ENCODE data around the gene SLK. TPM values are rescaled to one million over a fixed set of nuclear protein-coding genes. Genes with fewer than 3 reads are reported as not detected.

Gene SLK
- total RNA-seq, 1 experiment from 2014 or later = 40.8 TPM

- DNase-seq (ENCODE audit: low read depth, low spot score) (no peak), ATAC-seq (no peak)
- no peak overlapping the region for H3K4me3 ChIP-seq (ENCODE audit: low read depth in 2 of 2, low read length in 2 of 2)
- in situ Hi-C loops (cut with HindIII; ENCODE audit: low pct_unique_long_range_greater_than_20kb, low sequenced_read_pairs) (no loop called here), intact Hi-C loops (cut with micrococcal nuclease; ENCODE audit: unreplicated experiment) (no loop called here)
- CTCF ChIA-PET = no interaction called here
- no peaks in the 10 kb centered on the region for H3K9me3 ChIP-seq (ENCODE audit: control insufficient read depth, insufficient read depth, low read depth, low read length)
- no peak overlapping the region for H3K27ac ChIP-seq (ENCODE audit: low read length)
- H3K36me3 ChIP-seq (ENCODE audit: control insufficient read depth, insufficient read depth, low read length) = no peaks in the 10 kb centered on the region
- POLR2A ChIA-PET = no interaction called here
- H3K27me3 ChIP-seq (ENCODE audit: control insufficient read depth, insufficient read depth, low read length) = peaks cover 2% of the 10 kb centered on the region; the same call in 1 of the 2 replicates
- H3K4me1 ChIP-seq (ENCODE audit: control insufficient read depth, insufficient read depth, low read length) = no peaks in the 10 kb centered on the region
- no TSS peak for BruUV-seq (replicated peaks)
- TF ChIP-seq POLR2AphosphoS5 (IDR thresholded peaks at IDR 0.05; ENCODE audit: low read depth, low read length) (no peak), SIN3A (IDR thresholded peaks at IDR 0.05; ENCODE audit: borderline replicate concordance, insufficient read depth, low read depth, low read length) (no peak), CTCF (IDR thresholded peaks at IDR 0.05) (no peak), TCF7L2 (IDR thresholded peaks at IDR 0.05; ENCODE audit: low read depth, low read length) (no peak), REST (IDR thresholded peaks at IDR 0.05; ENCODE audit: insufficient read depth in 1 of 2, low read depth in 2 of 2, low read length in 1 of 2) (no peak)
Observed at GRCh38 chr10:104065748-104066147, 98.8 kb downstream of the SLK start.

- DNase-seq (ENCODE audit: low read depth, low spot score) (no peak), ATAC-seq (no peak)
- Histone ChIP-seq H3K9me3 (ENCODE audit: control insufficient read depth, insufficient read depth, low read depth, low read length) (no peaks in the 10 kb centered on the region), H3K4me1 (ENCODE audit: control insufficient read depth, insufficient read depth, low read length) (no peaks in the 10 kb centered on the region), H3K27ac (ENCODE audit: low read length) (no peak overlapping the region), H3K4me3 (ENCODE audit: low read depth in 2 of 2, low read length in 2 of 2) (no peak overlapping the region), H3K36me3 (ENCODE audit: control insufficient read depth, insufficient read depth, low read length) (no peaks in the 10 kb centered on the region), H3K27me3 (ENCODE audit: control insufficient read depth, insufficient read depth, low read length) (peaks cover 2% of the 10 kb centered on the region; the same call in 1 of the 2 replicates)
- no peak for TF ChIP-seq TCF7L2 (IDR thresholded peaks at IDR 0.05; ENCODE audit: low read depth, low read length)
- TF ChIP-seq POLR2AphosphoS5 (IDR thresholded peaks at IDR 0.05; ENCODE audit: low read depth, low read length) = no peak
- no peak for TF ChIP-seq CTCF (IDR thresholded peaks at IDR 0.05)
- TF ChIP-seq SIN3A (IDR thresholded peaks at IDR 0.05; ENCODE audit: borderline replicate concordance, insufficient read depth, low read depth, low read length) = no peak
- TF ChIP-seq REST (IDR thresholded peaks at IDR 0.05; ENCODE audit: insufficient read depth in 1 of 2, low read depth in 2 of 2, low read length in 1 of 2) = no peak
- ChIA-PET CTCF (no interaction called here), POLR2A (no interaction called here)
- intact Hi-C loops (cut with micrococcal nuclease; ENCODE audit: unreplicated experiment) = no loop called here
- in situ Hi-C loops (cut with HindIII; ENCODE audit: low pct_unique_long_range_greater_than_20kb, low sequenced_read_pairs) = no loop called here
- BruUV-seq (replicated peaks) = no TSS peak
Observed at GRCh38 chr10:104066945-104067344, 100.0 kb downstream of the SLK start.

Data from Panc1 (cell line).